Lung (tissue), 12 donors: ENCODE results near the gene SLCO3A1. TPM values are rescaled to one million over a fixed set of nuclear protein-coding genes. Genes with fewer than 3 reads are reported as not detected.

Experiments
- ATAC-seq: fragments of 200-7000 bp; cut with Tn5 transposase; one replicate; pipeline ENCODE4 v1.9.1; 2020; ENCODE audit warnings: moderate number of reproducible peaks; ENCODE audit not compliant: insufficient read depth, low FRiP score
- DNase-seq, 3 donors: peaks; one replicate each; pipeline ENCODE4 v3.0.0-alpha.2; 2013 to 2017
- H3K27ac ChIP-seq, 2 donors: one replicate each; pipeline ENCODE4 v1.5.1; 2013; ENCODE audit warnings: mild to moderate bottlenecking in 2 of 2, moderate library complexity in 2 of 2, control low read depth in 1 of 2, inconsistent platforms in 1 of 2, low read depth in 1 of 2, low read length in 1 of 2
- H3K27me3 ChIP-seq, 3 donors: one replicate each; pipeline ENCODE4 v1.5.1; 2013; ENCODE audit warnings: low read length in 2 of 3; ENCODE audit not compliant: control insufficient read depth in 3 of 3, insufficient read depth in 3 of 3
- H3K36me3 ChIP-seq, 4 donors: one replicate each; pipeline ENCODE4 v1.5.1; 2013; ENCODE audit warnings: low read length in 4 of 4, mild to moderate bottlenecking in 1 of 4, moderate library complexity in 1 of 4; ENCODE audit not compliant: control insufficient read depth in 4 of 4, insufficient read depth in 4 of 4
- H3K4me1 ChIP-seq, 5 donors: one replicate each; pipeline ENCODE4 v1.5.1; 2013; ENCODE audit warnings: low read length in 5 of 5, mild to moderate bottlenecking in 2 of 5, moderate library complexity in 1 of 5; ENCODE audit not compliant: control insufficient read depth in 5 of 5, insufficient read depth in 5 of 5
- H3K4me3 ChIP-seq: one replicate; pipeline ENCODE4 v1.5.1; 2013; ENCODE audit warnings: mild to moderate bottlenecking, control low read depth, moderate library complexity
- H3K9ac ChIP-seq, 2 donors: one replicate each; pipeline ENCODE4 v1.5.1; 2013; ENCODE audit warnings: low read length in 2 of 2, control low read depth in 1 of 2; ENCODE audit not compliant: insufficient read depth in 1 of 2
- H3K9me3 ChIP-seq, 4 donors: one replicate each; pipeline ENCODE4 v1.5.1; 2013; ENCODE audit warnings: low read length in 3 of 4, mild to moderate bottlenecking in 1 of 4, moderate library complexity in 1 of 4; ENCODE audit not compliant: control insufficient read depth in 4 of 4, insufficient read depth in 3 of 4
- WGBS, 2 donors: extraction: QIAGEN DNeasy Blood & Tissue Kit; methylation state at CpG; one replicate each; pipeline ENCODE4 v1.1.7; 2013; 5-methylcytosine and 5-hydroxymethylcytosine counted together
- polyA plus RNA-seq, 2 donors: library from polyadenylated mRNA; stranded (reverse); fragments of 200-250 nt; gene quantifications; one replicate each; pipeline ENCODE4 v1.2.1, GENCODE V29; 2013
- total RNA-seq, 2 donors: library from RNA; depleted of rRNA in 1 of 2; stranded (reverse); fragments of >200 nt in 1 of 2; gene quantifications; one replicate each; pipeline ENCODE4 v1.2.1, GENCODE V29; 2014 to 2021
- TF ChIP-seq, protein P1 (sequence below): IDR thresholded peaks from 2 replicates; pipeline ENCODE4 v1.5.1; 2012; ENCODE audit warnings: mild to moderate bottlenecking; ENCODE audit errors: control extremely low read depth, extremely low read depth
- donor health status: control.
- donor health status: control.
- donor health status: Bipolar disorder and iron deficiency.
- donor health status: healthy.
- donor health status: DM: yes; HTN: yes; CAD: no.

The SLCO3A1 gene
- total and polyA plus RNA-seq, 4 donors: 20.5 to 56.3 (median 33.5) TPM

DNA sequence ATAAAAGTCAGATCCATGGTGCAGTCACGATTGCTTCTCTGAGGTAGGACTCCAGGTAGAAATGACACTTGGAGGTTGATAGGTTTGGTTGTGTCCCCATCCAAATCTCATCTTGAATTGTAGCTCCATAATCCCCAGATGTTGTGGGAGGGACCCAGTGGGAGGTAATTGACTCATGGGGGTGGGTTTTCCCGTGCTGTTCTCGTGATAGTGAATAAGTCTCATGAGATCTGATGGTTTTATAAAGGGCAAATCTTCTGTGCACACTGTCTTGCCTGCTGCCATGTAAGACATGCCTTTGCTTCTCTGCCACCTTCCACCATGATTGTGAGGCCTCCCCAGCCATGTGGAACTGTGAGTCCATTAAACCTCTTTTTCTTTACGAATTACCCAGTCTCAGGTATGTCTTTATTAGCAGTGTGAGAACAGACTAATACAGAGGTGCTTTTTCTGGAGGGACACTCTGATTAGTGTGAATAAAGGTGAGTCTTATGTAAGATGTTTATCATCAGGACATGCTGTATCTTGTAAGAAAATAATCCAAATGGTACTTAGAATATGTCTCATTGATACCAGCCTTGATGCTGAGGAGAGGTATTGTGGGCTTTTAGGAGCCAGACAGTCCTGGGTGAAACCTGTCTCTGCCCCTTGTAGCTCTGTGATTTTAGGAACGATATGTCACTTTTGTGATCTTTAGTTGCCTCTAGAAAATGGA, 43.0 kb downstream of the SLCO3A1 start:
- Histone ChIP-seq H3K4me1 (peaks cover 0 to 33% (median 0%) of the 10 kb centered on the region in 5 donors), H3K9me3 (peaks cover 0 to 2% (median under 1%) of the 10 kb centered on the region in 4 donors), H3K4me3 (no peak overlapping the region), H3K27me3 (no peaks in the 10 kb centered on the region), H3K27ac (no peak overlapping the region), H3K36me3 (no peaks in the 10 kb centered on the region), H3K9ac (no peak overlapping the region)
- ATAC-seq (no peak), DNase-seq (no peak)
- WGBS, 2 donors: 93 to 94% methylated on average over 5 of the region's 5 CpGs
- TF ChIP-seq, protein P1, sequence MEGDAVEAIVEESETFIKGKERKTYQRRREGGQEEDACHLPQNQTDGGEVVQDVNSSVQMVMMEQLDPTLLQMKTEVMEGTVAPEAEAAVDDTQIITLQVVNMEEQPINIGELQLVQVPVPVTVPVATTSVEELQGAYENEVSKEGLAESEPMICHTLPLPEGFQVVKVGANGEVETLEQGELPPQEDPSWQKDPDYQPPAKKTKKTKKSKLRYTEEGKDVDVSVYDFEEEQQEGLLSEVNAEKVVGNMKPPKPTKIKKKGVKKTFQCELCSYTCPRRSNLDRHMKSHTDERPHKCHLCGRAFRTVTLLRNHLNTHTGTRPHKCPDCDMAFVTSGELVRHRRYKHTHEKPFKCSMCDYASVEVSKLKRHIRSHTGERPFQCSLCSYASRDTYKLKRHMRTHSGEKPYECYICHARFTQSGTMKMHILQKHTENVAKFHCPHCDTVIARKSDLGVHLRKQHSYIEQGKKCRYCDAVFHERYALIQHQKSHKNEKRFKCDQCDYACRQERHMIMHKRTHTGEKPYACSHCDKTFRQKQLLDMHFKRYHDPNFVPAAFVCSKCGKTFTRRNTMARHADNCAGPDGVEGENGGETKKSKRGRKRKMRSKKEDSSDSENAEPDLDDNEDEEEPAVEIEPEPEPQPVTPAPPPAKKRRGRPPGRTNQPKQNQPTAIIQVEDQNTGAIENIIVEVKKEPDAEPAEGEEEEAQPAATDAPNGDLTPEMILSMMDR: no peak

DNA sequence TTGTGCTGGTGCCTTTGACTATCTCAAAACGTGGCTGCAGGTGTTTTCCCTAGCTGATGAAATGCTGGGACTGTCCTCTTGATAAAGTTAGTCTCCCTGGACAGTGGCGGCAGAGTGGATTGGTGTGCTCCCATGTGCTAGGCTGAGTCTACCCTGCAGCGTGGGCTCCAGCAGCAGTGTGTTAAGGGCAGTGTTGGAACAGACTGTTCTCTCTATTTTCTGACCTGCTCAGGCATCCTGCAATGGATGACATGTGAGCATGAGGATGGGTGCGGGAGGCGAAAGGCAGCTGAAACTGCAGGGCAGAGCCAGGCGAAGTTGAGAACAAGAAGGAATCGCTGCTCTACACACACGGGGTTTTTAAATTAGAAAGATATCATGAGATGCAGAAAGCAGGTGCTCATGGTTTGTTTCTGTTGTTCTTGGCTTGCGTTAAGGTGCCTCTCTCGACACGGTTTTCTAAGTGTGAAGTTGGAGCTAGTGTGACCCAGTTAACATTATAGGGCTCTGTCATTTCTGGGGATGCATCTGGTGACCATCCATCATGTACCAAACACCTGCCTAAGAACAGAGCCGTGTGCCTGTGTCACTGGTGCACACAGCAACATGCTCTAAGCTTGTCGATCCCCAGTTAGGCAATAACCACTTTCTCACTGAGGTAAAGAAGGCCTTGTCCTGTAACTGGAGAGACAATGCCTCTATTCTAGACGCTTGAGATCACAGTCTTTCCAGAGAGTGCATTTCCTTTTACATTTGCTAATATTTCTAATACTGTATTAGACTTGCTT, 44.3 kb downstream of the SLCO3A1 start:
- DNase-seq (no peak), ATAC-seq (no peak)
- Histone ChIP-seq H3K9ac (no peak overlapping the region), H3K9me3 (peaks cover 0 to 3% (median 1%) of the 10 kb centered on the region in 4 donors), H3K27me3 (no peaks in the 10 kb centered on the region), H3K27ac (peak overlapping the region in 1 of 2 donors; percentile 83), H3K4me3 (no peak overlapping the region), H3K4me1 (peaks cover 0 to 24% (median 0%) of the 10 kb centered on the region in 5 donors), H3K36me3 (no peaks in the 10 kb centered on the region)
- TF ChIP-seq, protein P1: no peak
- 86 to 91% methylated on average over 14 of the region's 14 CpGs for WGBS, 2 donors

DNA sequence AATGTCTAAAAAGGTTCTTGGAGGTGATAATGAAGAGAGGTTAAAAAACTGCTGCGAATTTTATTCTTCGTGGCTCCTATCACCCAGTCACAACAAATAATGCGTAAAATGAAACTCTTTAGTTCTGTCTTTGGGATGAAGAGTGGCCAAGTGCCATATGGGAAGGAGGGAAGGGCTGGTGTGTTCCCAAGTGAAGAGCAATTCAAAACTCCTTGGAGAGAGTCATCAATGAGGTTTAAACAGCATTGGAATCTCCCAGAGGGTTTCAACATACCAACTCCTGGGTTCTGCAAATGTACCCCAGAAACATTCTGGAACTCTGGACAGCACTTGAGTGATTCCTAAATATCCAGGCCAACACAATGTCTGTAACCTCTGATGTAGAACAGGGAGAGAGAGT, 45.3 kb downstream of the SLCO3A1 start:
- Histone ChIP-seq H3K4me1 (peaks cover 0 to 24% (median 0%) of the 10 kb centered on the region in 5 donors), H3K36me3 (no peaks in the 10 kb centered on the region), H3K9me3 (peaks cover 0 to 3% (median 1%) of the 10 kb centered on the region in 4 donors), H3K9ac (no peak overlapping the region), H3K27me3 (no peaks in the 10 kb centered on the region), H3K27ac (no peak overlapping the region), H3K4me3 (no peak overlapping the region)
- no peak for ATAC-seq
- WGBS, 2 donors: 77 to 96% methylated on average over 3 of the region's 3 CpGs
- TF ChIP-seq, protein P1: no peak
- no peak for DNase-seq
